NOMO-1 treated with DMSO at 0.1 percent for 48 hours (cell line): Measurements from ENCODE around the gene TRABD2A.

Experiments
- DNase-seq: peaks from one replicate; lab custom pipeline; 2025; ENCODE audit not compliant: unreplicated experiment; lab: John Stamatoyannopoulos, UW

Gene TRABD2A

DNA sequence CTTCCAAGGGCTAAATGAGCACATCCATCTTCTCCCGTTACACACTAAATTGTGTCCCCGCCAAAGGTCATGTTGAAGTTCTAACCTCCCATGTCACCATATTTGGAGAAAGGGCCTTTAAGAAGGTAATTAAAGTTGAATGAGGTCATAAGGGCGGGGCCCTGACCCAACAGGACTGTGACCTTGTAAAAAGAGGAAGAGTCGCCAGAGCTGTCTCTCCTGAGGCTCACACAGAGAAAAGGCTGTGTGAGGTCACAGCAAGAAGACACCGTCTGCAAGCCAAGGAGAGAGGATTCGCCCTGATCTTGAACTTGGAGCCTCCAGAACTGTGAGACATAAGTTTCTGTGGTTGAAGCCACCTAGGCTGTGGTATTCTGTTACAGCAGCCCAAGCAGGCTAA is 24.1 kb downstream of the TRABD2A start:
- peak; percentile 86 for DNase-seq

DNA sequence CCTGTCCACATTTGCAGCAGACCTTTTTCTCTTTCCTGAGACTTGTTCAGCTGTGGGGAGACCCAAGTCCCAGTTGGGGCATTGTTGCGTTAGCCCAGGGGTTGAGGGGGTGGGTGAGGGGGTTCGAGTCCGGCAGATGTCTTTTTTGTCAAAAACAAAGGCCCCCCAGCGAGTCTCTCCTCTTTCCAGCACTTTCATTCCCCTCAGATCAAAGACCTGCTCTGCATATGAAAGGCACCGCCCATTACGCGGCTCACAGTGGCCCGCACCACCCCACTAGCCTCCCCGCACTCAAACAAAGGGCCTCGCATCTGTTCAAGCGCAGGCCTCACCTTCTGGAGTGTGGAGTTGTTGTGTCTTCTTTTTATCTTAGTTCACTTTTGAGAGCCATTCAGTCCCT is 25.2 kb downstream of the TRABD2A start:
- no peak for DNase-seq

DNA sequence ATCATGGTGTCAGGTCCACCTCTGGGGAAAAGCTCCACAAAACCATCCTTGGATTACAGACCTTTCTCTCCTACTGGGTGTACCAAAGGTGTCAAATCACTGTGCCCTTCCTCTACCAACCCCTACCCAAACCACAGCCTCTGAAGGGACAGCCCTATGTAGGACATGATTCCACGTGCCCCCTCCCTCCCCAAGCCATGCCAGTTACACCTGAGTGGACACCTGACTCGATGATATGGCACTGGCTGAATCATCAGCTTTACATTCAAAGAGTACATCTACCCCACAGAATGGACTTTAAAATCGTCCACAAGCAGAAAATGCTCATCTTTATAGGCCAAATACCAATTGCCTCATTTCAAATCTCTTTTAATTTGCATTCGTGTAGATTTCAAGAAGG is 26.0 kb downstream of the TRABD2A start:
- DNase-seq: no peak

DNA sequence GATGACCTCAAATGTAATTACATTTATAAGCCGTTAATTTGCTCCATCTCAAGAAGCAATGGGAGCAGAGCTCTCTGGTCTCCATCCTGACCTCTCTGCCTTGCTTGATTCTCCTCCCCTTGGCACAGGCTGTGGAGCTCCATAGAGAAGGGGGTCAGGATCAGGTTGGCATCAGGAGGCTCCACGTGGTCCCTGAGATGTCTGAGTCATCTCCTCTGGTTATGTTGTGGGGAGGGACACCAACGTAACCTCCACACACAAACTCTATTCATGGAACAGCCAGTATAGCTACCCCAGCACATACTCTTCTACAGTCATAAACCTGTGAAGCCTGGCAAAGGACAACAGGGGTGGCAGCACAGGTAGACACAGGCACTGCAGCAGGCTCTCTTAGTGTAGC is 29.0 kb downstream of the TRABD2A start:
- no peak for DNase-seq

DNA sequence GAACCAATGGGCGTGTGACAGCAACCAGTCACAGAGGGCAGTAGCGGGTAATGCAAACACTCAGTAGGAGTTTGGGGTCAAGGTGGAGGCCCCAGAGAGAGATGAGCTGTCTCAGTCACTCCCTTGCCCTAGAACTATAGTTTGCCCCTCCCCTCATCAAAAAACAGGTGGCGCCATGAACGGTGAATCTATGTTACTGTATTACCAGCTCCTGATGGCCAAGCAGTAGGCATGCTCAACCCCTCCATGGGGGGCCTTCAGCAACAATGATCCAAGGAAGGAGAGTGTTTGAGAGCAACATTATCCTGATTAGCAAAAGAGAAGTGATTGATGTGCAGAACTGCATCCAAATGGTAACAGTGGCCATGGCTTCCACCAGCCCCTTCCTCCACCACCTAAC is 30.4 kb downstream of the TRABD2A start:
- DNase-seq: no peak

DNA sequence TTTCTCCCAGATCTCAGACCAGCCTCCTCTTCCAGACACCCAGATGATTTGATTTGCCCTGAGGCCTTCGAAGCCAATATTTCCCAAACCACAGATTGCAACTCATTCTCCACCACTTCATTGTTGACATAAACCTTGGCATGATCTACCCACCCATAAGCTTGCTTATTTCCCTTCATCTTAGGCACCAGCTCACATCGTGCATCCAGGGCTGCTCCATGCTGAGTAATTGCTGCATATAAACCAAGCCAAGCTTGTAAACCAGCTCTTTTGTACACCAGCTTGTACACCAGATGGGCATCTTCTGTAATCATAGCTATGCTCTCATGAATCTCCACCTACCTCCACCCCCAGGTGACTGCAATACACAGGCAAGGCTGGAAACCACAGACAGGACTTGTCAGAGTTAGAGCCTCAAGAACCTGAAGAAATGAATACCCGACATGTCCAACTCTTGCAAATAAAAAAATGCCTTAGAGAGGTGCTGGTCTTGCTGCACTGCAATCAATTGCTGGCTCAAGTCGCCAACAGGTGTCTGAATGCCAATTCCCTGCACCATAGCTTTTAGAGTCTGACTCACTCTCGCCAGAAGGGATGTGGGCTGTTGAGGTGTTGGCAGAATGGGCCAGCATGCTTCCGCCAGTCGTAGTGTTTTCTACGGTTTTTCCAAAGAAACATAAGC is 31.5 kb downstream of the TRABD2A start:
- no peak for DNase-seq

DNA sequence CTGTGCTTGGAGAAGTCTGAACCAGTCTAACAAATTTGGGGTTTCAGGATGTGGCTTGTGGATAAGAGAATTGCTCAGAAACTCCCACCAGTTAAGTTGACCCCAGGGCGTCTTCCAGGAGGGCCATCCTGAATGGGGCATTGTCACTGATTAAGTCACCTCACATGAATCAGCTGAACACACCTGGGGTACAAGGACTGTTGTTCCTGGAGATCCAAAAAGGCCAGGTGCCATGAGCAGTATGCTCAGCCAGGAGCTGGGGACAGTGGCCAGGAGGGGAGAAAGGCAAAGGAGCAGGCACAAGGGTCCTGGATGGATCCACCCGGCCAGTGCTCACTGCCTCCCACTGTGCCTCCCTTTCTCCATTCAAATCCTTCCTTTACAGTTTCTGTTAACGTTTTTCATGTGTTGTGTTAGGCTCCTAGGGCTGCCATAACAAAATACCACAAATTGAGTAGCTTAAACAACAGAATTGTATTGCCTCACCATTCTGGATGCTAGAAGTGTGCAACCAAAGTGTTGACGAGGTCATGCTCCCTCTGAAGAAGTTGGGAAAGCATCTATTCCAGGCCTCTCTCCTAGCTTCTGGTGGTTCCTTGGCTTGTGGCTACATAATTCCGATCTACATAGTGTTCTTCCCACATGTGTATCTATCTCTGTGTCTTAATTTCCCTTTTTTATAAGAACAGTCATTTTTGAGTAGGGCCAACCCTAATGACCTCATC is 33.4 kb downstream of the TRABD2A start:
- no peak for DNase-seq

DNA sequence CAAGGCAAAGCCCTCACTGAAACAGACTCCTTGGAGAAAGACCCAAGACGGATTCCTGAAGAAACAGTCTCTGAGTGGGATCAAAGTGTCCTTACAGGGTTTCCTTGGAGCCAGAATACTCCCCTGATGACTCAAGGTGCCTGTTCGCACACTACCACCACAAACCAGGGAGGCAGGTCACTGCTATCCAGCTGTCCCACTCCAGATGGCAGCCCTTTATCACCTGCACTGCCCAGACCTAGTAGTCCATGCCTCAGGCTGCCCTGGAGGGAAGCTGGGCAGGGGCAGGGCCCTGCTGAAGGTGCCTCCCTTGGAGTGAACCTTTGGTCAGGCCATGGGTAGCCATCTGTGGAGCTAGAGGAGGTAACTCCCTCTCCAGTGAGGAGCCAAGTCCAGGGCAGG is 34.1 kb downstream of the TRABD2A start:
- DNase-seq: no peak

DNA sequence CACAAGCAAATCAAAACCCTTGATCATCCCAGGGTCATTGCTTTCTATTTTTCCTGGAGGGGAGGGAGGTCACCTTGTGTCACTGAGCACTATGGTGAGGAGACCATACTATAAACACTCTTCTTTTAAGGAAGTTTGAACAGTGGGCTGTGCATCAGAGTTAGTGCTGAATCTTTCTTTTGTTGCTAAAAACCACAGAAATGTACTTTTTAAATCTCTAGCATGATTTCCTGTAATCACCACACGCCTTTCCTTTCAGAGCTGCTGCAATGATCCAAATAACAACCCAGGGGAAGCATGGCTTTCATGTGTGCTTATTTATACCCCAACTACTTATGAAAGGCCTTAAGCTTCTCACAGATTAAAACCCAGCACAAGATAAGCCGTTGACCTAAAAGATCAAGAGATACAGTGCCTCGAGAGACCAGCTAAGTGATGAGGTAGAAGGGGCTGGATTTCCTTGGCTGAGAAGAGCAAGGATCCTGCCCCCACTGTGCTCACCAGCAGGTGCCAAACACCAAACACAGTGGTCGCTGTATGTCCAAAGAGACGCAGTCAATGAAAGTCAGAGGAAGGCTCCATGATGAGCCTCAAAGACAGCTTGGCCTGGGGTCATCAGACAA is 34.7 kb downstream of the TRABD2A start:
- peak; percentile 42 for DNase-seq

DNA sequence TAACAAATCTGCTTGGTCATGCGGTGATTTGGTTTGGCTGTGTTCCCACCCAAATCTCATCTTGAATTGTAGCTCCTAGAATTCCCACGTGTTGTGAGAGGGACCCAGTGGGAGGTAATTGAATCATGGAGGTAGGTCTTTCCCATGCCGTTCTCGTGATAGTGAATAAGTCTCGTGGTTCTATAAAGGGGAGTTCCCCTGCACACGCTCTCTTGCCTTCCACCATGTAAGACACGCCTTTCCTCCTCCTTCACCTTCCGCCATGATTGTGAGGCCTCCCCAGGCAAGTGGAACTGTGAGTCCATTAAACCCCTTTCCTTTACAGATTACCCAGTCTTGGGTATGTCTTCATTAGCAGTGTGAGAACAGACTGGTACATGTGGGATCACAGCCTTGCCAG is 36.7 kb downstream of the TRABD2A start:
- no peak for DNase-seq

DNA sequence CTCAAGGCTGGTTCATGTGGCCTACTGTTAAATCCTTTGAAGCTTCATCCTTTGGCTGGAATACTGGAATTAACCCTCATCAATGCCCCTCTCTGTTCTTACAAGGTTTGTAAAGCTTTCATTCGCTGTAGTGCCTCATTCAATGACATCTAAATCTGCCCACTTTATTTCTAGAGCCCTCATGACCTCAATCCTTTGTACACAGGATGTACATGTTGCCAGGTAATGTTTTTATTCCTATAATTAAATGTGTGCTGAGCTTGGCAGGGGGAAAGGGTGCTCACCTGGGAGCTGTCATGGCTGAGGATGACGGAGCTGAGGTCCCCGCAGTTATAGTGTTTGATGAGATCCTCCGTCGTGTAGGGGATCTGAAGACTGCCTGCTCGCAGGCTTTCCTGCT is 39.3 kb downstream of the TRABD2A start:
- no peak for DNase-seq

DNA sequence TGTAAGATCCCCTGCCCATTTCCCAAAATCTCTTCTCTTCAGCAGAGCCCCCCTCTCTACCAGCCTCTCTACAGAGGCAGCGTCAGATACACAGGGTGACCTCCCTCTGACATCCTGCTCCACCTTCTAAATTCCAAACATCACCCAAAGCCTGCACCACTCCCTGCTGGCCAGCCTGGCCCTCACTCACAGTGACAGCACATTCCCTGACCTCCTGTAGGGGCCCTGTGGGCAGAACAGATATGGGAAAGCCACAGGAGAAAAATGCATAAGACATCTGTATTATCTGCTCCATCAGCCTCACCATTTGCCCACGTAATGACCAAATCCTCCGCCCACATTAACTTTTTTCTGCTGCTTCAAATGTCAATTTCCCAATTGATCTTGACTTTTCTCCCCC is 40.6 kb downstream of the TRABD2A start:
- no peak for DNase-seq

DNA sequence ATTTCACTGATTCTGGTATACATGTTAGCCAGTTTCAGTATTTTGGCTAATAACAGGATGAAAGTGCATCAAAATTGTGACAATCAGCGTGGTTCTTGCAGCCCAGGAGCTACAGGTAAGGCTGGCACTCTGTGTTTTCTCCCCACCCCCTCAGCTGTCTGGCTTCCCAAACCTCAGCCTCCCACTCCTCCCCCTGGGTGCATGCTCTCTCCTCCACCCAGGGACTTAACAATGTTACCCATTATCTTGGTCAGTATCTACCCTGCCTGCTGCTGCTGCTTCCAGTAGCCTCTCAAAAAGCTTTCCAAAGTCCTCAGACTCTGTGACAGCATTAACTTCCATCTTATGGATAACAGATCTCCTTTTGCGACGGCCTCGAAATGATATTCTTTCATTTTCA is 41.0 kb downstream of the TRABD2A start:
- DNase-seq: no peak

DNA sequence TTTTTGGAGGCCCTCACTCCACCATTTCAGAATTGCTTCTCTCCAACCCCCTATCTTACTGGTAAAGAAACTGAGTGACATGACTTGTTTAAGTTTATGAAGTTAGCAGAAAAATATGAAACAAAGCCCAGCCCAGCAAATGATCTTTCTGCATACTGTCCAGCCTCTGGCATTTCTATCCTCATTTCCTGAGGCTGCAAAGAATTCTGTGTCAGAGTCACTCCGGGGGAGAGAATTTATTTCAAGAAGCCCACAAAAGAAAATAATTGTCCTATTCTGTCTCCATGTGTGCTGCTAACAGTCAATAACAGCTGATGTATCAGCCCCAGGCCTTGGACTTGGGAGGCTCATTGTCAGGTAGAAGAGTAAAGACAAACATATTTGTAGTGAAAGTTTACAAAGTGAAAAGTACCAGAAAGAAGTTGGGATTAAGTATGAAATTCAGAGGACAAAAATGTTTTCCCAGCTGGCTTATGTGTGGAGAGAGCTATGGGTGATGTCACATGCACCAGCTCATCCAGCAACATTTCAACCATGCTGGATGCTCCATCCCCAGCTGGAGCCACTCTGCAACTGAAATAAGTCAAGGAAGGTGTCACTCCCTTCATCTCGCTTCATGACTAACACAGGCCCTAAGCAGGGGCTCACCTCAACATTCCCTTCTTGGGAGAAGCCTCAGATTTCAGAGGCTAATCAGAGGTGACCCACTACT is 42.3 kb downstream of the TRABD2A start:
- DNase-seq: no peak

DNA sequence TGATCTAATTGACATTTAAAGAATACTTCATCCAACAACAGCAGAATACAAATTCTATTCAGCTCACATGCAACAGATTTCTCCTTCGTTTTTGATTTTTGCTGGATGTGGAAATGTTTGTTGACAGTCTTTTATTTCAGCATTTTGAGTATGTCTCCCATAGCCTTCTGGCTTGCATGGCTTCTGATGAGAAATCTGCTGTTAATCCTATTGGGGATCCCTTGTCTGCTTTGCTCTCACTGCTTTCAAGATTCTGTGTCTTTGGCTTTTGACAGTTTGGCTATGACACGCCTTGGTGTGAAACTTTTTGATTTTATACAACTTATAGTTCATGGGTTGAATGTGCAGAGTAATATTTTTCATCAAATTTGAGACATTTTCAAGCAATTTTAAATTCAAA is 44.7 kb downstream of the TRABD2A start:
- no peak for DNase-seq

DNA sequence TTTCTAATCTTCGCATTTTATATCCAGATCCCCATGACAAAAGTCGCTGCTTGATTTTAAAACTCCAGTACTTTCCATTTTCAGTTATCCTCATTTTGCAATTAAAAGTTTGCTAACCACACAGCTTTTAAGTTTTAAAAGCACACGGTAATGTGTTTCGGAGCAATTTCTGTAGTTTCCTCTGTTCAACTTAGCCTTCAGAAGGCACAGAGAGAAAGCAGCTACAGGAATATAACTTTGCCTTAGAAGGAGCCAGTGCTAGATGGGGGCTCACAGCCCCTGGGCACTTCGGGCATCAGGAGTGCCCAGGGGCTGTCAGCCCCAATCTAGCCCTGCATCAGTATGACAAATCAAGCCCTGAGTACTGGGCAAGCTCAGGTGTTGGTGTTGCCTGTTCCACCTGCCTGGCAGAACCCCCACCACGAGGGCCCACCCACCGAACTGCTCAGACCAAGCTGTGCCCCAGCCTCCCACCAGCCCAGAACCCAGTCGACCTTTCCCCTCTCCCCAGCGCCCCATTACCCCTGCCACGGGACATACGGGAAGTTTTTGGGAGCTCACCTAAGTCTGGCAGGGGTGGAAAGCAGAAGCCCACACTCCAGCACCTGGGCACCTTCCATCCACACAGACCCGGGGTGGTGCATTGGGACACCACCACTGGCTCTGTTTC is 47.3 kb downstream of the TRABD2A start:
- no peak for DNase-seq

DNA sequence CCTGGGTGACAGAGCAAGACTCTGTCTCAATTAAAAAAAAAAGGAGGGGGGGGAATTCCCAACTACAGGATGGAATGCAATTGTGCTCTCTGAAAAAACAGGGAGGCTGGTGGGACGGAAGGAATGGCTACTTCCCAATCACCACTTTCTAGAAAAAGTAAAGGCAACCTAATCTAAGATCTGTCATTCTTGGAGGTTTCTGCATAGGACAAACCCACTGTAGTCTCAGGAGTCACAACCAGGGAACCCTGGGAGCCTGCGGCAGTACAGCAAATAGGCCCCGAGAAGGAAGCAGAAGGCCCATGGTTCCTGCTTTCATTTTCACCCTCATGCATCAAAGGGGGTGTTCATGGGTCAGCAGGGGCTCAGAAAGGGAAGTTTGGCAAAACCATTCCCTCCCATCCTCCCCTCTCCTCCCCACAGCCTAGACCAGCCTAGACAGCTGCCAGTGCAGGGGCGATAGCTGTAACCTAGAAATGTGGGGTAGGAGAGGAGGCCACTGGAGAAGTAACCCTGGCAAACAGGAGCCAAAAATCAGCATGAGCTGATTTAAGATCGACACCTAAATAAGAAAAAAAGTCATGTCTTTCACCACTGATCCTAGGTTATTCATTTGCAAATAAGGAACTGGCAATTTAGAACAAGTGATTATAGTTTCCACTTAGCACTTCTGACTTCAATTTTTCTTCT is 48.0 kb downstream of the TRABD2A start:
- DNase-seq: peak; percentile 91

DNA sequence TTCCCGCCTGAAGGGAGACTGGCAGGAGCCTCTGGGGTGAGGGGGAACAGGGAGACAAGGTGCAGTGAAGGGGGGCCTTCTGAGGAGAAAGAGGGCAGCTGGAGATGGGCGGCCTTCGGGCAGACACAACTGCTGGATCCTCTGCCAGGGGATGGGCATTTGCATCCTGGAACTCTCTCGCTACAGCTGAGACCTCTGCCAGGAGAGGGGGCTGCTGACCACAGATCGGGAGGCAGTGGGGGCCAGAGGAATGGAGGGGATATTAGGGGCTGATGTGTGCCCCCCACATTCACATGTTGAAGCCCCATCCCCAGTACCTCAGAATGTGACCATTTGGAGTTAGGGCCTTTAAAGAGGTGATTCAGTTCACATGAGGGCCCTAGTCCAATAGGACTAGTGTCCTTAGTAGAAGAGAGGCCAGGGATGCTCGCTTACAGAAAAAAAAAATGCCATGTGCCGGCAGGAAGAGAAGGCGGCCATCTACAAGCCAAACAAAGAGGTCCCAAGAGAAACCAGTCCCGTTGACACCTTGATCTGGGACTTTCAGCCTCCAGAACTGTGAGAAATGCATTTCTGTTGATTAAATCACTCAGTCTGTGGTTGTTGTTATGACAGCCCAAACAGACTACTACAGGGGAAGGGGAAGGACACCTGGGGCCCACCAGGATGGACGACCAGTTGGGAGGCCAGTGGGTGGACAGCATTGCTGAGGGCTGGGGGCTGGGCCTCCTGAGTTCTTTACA is 50.0 kb downstream of the TRABD2A start:
- no peak for DNase-seq

DNA sequence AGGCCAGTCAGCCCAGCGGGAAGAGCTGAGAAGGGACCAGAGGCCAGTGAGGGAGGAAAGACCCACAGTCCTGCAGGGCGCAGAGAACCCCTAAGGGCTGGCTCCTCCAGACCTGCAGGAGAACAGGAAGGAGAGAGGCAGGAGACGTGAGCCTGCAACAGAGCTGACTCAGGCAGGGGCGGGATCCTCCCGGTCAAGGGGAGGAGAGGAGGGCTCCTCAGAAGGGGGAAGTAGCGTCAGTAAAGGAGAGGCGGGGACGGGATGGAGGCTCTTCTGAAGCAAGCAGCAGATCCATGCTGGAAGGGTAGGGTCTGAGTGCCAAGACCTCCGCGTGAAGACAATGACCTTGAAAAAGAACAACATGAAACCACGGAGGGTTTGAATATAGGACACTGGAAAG is 50.8 kb downstream of the TRABD2A start:
- peak; percentile 89 for DNase-seq

DNA sequence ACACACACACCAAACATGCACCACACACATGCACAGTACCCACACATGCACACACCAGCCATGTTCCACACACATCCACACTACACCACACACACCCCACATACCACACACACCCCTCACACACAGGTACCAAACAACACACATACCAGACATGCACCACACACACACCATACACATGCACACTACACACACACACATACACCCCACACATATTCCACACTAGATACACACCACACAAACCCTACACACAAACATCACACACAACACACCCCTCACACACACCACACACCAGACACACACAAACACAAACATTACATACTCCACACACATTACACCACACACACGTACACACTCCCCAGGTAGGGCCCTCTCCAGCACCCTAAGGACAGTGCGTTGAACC is 51.2 kb downstream of the TRABD2A start:
- DNase-seq: no peak
